ENCODE data around the gene GCGR. TPM values are rescaled to one million over a fixed set of nuclear protein-coding genes. Genes with fewer than 3 reads are reported as not detected.
A peak's percentile ranks its signal among the peaks of the same experiment; 100 is the strongest.

GCGR gene
- total RNA-seq: 0.08 TPM

GRCh38 chr17:81803728-81804558, at the start of gene GCGR:
Gene GCGR, plus strand, starts transcription at chr17:81804150. Its CDS starts 4,869 bp downstream, at chr17:81809019.
- no peak for ATAC-seq

- ATAC-seq: peak; percentile 56
Observed at GRCh38 chr17:81792675-81793615, 11.0 kb upstream of the GCGR start.

- ATAC-seq: peak; percentile 33
Observed at GRCh38 chr17:81794074-81794476, 9.9 kb upstream of the GCGR start.

GRCh38 chr17:81794509-81794908, 9.4 kb upstream of the GCGR start:
- ATAC-seq: peak; percentile 87

DNA sequence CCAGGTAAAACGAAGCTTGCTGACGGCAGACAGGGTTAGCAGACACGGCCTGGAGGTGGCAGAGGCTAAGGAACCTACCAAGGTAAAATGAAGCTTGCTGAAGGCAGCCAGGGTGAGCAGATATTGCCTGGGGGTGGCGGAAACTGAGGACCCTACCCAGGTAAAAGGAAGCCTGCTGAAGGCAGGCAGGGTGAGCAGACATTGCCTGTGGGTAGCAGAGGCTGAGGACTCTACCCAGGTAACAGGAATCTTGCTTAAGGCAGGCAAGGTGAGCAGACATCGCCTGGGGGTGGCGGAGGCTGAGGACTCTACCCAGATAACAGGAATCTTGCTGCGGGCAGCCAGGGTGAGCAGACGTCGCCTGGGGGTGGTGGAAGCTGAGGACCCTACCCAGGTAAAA, 2.6 kb upstream of the GCGR start:
- ATAC-seq: no peak

- no peak for ATAC-seq
Observed at GRCh38 chr17:81802048-81802758, 1.7 kb upstream of the GCGR start.

GRCh38 chr17:81802856-81803643, 900 bp upstream of the GCGR start:
- no peak for ATAC-seq

DNA sequence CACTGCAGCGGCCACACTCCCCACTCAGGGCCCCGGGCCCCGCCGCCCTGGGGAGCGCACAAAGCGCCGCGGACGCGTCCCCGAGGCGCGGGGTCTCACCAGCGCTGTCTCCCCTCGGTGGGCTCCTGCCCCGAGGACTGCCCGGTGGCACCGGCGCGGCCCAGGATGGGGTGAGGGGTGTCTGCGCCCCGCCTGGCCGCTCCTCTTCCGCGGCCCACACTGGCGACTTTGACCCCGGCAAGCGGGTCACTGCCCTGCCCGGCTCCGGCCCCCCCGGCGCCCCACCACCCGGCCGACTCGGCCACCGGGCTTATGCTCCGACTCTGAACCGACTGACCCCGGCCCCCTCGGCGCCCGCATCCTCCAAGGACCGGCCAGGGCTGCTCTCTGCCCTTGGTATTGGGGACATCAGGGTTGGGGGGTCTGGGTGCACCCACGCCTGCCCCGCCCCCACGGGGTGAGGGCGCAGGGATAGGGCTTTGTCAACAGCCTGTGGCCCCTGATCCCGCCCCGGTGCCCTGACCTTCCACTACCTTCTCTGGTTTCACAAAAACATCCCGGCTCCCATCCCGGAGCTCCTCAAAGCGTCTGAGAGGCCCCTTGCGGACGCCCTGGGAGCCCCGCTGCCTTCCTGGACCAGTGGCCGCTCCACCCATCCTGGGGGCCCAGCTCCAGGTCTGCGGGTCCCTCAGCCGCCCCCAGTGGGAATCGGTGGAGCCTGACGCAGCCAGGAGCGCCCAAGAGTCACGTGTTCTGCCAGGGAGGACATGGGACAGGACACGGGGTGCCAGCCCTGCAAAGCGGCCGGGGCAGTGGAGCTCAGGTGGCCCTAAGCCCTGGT, 829 bp downstream of the GCGR start:
- no peak for ATAC-seq

GRCh38 chr17:81805707-81806460, 1.9 kb downstream of the GCGR start:
- no peak for ATAC-seq

DNA sequence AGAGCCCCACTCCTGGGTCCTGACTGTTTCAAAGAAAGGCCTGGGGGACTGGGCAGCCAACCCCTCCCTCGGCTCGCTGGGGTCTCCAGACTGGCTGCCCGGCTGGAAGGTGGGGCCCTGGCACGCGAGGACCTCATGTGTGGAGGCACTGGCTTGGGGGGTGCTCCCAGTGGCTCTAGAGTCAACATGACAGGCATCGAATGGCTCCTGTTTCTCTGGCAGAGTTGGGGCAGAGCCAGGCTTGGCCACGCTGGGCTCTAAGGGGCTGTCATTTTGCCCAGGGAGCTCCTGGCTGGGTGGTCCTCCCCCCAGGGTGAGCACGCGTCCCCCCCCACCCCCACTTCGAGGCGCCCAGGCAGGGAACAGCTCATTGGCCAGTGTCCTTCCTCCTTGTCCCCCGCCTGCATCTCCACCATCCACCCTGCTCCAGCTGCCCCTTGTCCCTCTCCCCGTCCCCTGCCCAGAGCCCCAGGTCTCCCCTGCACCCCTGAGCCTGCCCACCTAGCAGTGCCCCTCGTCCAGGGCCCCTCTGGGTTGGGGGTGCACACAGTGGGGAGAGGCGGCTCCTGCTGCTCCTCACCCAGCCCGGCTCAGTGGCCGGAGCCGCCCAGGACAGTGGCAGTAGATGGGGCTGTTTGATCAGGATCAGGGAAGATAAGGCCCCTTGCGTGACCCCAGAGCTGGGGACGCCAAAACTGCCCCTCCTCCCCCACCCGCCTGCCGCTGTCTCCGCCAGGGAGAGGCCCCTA, 2.7 kb downstream of the GCGR start:
- no peak for ATAC-seq

- no peak for ATAC-seq
Observed at GRCh38 chr17:81807210-81807719, 3.3 kb downstream of the GCGR start.

DNA sequence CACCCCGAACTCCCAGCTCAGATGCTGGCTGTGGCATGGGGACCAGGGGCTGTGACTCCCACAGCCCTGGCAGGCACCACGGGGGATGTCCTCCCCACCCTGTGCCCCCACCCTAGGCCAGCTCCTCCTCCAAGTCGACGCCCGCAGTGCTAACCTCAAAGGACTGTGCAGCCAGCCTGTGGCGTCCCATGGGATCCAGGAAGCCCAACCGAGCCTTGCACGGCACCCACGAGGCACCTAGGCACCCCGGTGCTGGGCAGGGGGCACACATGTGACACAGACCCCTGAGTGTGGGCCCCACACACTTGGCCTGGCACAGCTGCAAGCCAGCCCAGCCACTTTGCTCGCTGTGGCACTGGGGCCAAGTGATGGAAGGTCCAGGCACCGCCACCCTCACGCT, 3.9 kb downstream of the GCGR start:
- no peak for ATAC-seq

DNA sequence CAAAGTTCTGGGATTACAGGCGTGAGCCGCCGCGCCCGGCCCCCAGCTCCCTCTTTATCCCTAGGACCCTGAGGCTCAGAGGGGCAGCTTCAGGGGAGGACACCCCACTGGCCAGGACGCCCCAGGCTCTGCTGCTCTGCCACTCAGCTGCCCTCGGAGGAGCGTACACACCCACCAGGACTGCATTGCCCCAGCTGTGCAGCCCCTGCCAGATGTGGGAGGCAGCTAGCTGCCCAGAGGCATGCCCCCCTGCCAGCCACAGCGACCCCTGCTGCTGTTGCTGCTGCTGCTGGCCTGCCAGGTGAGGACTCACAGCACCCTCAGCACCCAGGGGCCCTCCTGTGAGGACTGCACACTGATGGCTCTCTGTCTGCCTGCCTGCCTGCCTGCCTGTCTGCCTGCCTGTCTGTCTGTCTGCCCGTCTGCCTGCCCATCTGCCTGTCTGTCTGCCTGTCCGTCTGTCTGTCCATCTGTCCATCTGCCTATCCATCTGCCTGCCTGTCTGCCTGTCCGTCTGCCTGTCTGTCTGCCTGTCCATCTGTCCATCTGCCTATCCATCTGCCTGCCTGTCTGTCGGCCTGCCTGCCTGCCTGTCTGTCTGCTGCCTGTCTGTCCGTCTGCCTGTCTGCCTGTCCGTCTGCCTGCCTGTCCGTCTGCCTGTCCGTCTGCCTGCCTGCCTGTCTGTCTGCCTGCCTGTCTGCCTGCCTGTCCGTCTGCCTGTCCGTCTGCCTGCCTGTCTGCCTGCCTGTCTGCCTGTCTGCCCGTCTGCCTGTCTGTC, 5.0 kb downstream of the GCGR start:
- no peak for ATAC-seq

DNA sequence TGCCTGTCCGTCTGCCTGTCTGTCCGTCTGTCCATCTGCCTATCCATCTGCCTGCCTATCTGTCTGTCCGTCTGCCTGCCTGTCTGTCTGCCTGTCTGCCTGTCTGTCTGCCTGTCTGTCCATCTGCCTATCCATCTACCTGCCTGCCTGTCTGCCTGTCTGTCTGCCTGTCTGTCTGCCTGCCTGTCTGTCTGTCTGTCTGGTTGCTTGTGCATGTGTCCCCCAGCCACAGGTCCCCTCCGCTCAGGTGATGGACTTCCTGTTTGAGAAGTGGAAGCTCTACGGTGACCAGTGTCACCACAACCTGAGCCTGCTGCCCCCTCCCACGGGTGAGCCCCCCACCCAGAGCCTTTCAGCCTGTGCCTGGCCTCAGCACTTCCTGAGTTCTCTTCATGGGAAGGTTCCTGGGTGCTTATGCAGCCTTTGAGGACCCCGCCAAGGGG, 5.6 kb downstream of the GCGR start:
- no peak for ATAC-seq

DNA sequence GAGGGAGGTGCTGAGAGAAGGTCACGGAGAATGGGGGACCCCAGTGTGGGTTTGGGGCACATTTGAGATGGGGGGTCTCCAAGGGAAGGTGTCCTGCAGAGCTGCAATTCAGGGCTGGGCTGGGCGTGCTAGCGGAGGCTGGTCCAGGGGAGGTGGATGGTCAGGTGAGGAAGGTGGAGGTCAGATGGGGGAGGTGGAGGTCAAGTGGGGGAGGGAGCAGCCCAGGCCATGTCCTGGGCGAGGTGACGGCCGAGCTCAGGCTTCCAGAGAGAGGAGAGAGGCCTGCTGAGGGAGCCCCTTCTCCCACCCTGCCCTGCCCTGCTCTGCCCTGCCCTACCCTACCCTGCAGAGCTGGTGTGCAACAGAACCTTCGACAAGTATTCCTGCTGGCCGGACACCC, 6.5 kb downstream of the GCGR start:
- no peak for ATAC-seq

DNA sequence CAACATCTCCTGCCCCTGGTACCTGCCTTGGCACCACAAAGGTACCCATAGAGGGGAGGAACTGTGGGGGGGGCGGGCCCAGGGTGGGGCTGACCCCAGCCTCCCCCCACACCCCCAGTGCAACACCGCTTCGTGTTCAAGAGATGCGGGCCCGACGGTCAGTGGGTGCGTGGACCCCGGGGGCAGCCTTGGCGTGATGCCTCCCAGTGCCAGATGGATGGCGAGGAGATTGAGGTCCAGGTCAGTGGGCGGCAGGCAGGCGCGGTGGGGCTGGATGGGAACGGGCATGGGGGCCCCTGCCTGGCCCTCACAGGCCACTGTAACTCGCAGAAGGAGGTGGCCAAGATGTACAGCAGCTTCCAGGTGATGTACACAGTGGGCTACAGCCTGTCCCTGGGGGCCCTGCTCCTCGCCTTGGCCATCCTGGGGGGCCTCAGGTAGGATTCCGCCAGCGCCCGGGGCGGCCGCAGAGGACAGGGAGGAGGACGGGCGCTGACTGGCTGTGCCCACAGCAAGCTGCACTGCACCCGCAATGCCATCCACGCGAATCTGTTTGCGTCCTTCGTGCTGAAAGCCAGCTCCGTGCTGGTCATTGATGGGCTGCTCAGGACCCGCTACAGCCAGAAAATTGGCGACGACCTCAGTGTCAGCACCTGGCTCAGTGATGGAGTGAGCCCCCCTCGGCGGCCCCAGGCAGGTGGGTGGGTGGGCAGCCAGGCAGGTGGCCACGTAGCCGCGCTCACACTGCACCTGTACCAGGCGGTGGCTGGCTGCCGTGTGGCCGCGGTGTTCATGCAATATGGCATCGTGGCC, 7.1 kb downstream of the GCGR start:
- no peak for ATAC-seq

All from esophagus mucosa (tissue), 1 donor.